ENCODE results near the gene RPL7A. TPM values are rescaled to one million over a fixed set of nuclear protein-coding genes. Genes with fewer than 3 reads are reported as not detected.
A peak's percentile ranks its signal among the peaks of the same experiment; 100 is the strongest.

The RPL7A gene
- total RNA-seq, 2 donors from 2014 or later, result 1,478 to 1,480 TPM

- Histone ChIP-seq H3K27ac (no peak overlapping the region), H3K36me3 (replicated peaks in 1 of 2; ENCODE audit: insufficient read depth in 1 of 2, low read depth in 2 of 2) (peaks cover 9 to 26% of the 10 kb centered on the region in 2 donors), H3K4me1 (peaks cover 49% of the 10 kb centered on the region), H3K27me3 (no peaks in the 10 kb centered on the region), H3K9me3 (no peaks in the 10 kb centered on the region), H3K4me3 (no peak overlapping the region)
- intact Hi-C loops (cut with DNase I), result no loop called here
- ATAC-seq (no peak), DNase-seq (no peak)
- 88 to 100% methylated on average over 2 to 5 of the region's 5 CpGs for WGBS, 2 donors
- no peak for TF ChIP-seq CTCF (IDR thresholded peaks at IDR 0.05)
- TF ChIP-seq POLR2A (IDR thresholded peaks at IDR 0.05), result no peak
These were observed 5.5 kb downstream of the RPL7A start for GRCh38 chr9:133353548-133353947.

- 45 to 53% methylated on average over 3 to 7 of the region's 7 CpGs for WGBS, 2 donors
- ATAC-seq, result no peak
These were observed 6.7 kb downstream of the RPL7A start for GRCh38 chr9:133354766-133355165.

GRCh38 chr9:133355881-133356357 is 7.9 kb downstream of the RPL7A start:
- H3K4me3 ChIP-seq, result peak overlapping the region; percentile 43 to 80
- H3K36me3 ChIP-seq (replicated peaks in 1 of 2; ENCODE audit: insufficient read depth in 1 of 2, low read depth in 2 of 2), result peaks cover 0 to 13% of the 10 kb centered on the region in 2 donors
- no peak for DNase-seq
- 0% methylated on average over 4 to 27 of the region's 31 CpGs for WGBS, 2 donors
- peaks cover 49% of the 10 kb centered on the region for H3K4me1 ChIP-seq
- no peaks in the 10 kb centered on the region for H3K9me3 ChIP-seq
- no peaks in the 10 kb centered on the region for H3K27me3 ChIP-seq
- H3K27ac ChIP-seq, result peak overlapping the region; percentile 20 to 83 (median 66)
- TF ChIP-seq CTCF (IDR thresholded peaks at IDR 0.05) (no peak), POLR2A (IDR thresholded peaks at IDR 0.05) (no peak)
- ATAC-seq, result peak; percentile 13
- intact Hi-C loops (cut with DNase I), result no loop called here

More at GRCh38 chr9:133354766-133355165, 6.7 kb downstream of the RPL7A start:
- H3K4me1 ChIP-seq, result peaks cover 52% of the 10 kb centered on the region
- TF ChIP-seq CTCF (IDR thresholded peaks at IDR 0.05) (no peak), POLR2A (IDR thresholded peaks at IDR 0.05) (no peak)
- no peaks in the 10 kb centered on the region for H3K9me3 ChIP-seq
- intact Hi-C loops (cut with DNase I), result no loop called here
- no peak overlapping the region for H3K27ac ChIP-seq
- peaks cover 5 to 23% of the 10 kb centered on the region in 2 donors for H3K36me3 ChIP-seq (replicated peaks in 1 of 2; ENCODE audit: insufficient read depth in 1 of 2, low read depth in 2 of 2)
- H3K4me3 ChIP-seq, result no peak overlapping the region
- H3K27me3 ChIP-seq, result no peaks in the 10 kb centered on the region
- DNase-seq, result no peak

- peaks cover 0 to 9% of the 10 kb centered on the region in 2 donors for H3K36me3 ChIP-seq (replicated peaks in 1 of 2; ENCODE audit: insufficient read depth in 1 of 2, low read depth in 2 of 2)
- DNase-seq (peak; percentile 90 to 93 (median 90)), ATAC-seq (peak; percentile 92)
- peak within 1 kb of the TSS; percentile 66 to 80 for H3K4me3 ChIP-seq
- no peaks in the 10 kb centered on the region for H3K9me3 ChIP-seq
- intact Hi-C loops (cut with DNase I), result no loop called here
- H3K27ac ChIP-seq, result peak within 1 kb of the TSS; percentile 20 to 83 (median 66)
- WGBS, 2 donors, result 0% methylated on average over 5 to 73 of the region's 78 CpGs
- H3K27me3 ChIP-seq, result no peaks in the 10 kb centered on the region
- peak in 2 of 3 donors; percentile 49 to 65 for TF ChIP-seq POLR2A (IDR thresholded peaks at IDR 0.05)
- TF ChIP-seq CTCF (IDR thresholded peaks at IDR 0.05), result peak in 3 of 7 experiments; percentile 10 to 23 (median 17)
- peaks cover 49% of the 10 kb centered on the region for H3K4me1 ChIP-seq
These were observed 8.5 kb downstream of the RPL7A start, which contains the start of the genes SURF1 and SURF2 for GRCh38 chr9:133356391-133357091. Gene SURF1, minus strand, starts transcription at chr9:133356487. Its CDS starts 34 bp downstream, at chr9:133356453. Gene SURF2, plus strand, starts transcription at chr9:133356550. Its CDS starts 43 bp downstream, at chr9:133356593.
